ENCODE data around the gene NOX1.
"Not testable (repeated sequence)": the region's sequence is repeated elsewhere in the genome, so short reads cannot be mapped to it uniquely, and the experiment has no call there.

The NOX1 gene

GRCh38 chrX:100812216-100813158 lies 61.7 kb downstream of the NOX1 start:
- ATAC-seq (ENCODE audit: low read depth), result no peak
- no peak overlapping the region for H3K4me3 ChIP-seq (ENCODE audit: severe bottlenecking)
- H3K27ac ChIP-seq (ENCODE audit: poor library complexity, severe bottlenecking), result no peak overlapping the region
- TF ChIP-seq, protein P1, sequence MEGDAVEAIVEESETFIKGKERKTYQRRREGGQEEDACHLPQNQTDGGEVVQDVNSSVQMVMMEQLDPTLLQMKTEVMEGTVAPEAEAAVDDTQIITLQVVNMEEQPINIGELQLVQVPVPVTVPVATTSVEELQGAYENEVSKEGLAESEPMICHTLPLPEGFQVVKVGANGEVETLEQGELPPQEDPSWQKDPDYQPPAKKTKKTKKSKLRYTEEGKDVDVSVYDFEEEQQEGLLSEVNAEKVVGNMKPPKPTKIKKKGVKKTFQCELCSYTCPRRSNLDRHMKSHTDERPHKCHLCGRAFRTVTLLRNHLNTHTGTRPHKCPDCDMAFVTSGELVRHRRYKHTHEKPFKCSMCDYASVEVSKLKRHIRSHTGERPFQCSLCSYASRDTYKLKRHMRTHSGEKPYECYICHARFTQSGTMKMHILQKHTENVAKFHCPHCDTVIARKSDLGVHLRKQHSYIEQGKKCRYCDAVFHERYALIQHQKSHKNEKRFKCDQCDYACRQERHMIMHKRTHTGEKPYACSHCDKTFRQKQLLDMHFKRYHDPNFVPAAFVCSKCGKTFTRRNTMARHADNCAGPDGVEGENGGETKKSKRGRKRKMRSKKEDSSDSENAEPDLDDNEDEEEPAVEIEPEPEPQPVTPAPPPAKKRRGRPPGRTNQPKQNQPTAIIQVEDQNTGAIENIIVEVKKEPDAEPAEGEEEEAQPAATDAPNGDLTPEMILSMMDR (IDR thresholded peaks at IDR 0.05; ENCODE audit: poor library complexity, severe bottlenecking), result no peak
- no peaks in the 10 kb centered on the region for H3K36me3 ChIP-seq (ENCODE audit: low read depth)
- no peaks in the 10 kb centered on the region for H3K4me1 ChIP-seq (ENCODE audit: insufficient read depth, poor library complexity, severe bottlenecking)
- H3K27me3 ChIP-seq (ENCODE audit: insufficient read depth, poor library complexity, severe bottlenecking), result no peaks in the 10 kb centered on the region
- no peaks in the 10 kb centered on the region for H3K9me3 ChIP-seq (ENCODE audit: severe bottlenecking)
- DNase-seq (ENCODE audit: low spot score), result no peak

DNA sequence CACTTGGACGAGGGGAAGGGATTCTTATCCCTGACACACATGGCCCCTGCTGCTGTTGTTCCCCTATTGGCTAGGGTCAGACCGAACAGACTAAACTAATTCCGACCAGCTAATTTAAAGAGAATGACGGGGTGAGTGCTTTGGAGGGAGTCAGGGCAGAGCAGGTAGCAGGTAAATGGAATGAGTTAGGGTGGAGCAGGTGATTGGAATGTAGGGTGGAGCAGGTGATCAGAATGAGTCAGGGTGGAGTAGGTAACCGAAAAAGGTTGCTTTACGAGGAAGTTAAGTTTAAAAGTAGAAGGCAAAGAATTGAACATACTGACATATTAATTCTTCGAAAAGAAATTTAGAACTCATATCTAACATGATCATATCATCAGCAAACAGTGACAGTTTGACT lies 65.9 kb downstream of the NOX1 start:
- not testable (repeated sequence) for H3K9me3 ChIP-seq (ENCODE audit: severe bottlenecking); DNase-seq (ENCODE audit: low spot score); ATAC-seq (ENCODE audit: low read depth)

DNA sequence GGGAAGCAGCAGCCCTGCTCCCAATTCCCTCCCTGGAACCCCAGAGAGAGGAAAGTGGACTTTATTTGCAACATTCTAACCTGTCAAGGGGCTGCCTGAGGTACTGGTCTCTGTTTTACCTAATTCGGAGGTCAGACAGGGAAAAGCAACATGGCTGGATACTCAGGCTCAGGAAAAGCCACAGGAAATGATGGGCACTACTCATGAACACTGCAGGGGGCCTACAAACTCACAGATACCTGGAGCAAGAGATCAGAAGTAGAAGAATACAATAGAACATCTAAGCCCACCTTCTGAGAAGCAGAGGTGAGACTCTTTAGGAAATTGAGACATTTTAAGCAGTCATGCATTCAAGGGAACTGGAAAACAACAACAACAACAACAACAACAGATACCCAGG lies 69.4 kb downstream of the NOX1 start:
- no peak for DNase-seq (ENCODE audit: low spot score)
- TF ChIP-seq, protein P1 (IDR thresholded peaks at IDR 0.05; ENCODE audit: poor library complexity, severe bottlenecking), result no peak
- no peaks in the 10 kb centered on the region for H3K9me3 ChIP-seq (ENCODE audit: severe bottlenecking)
- no peaks in the 10 kb centered on the region for H3K36me3 ChIP-seq (ENCODE audit: low read depth)
- H3K4me1 ChIP-seq (ENCODE audit: insufficient read depth, poor library complexity, severe bottlenecking), result no peaks in the 10 kb centered on the region
- no peak overlapping the region for H3K4me3 ChIP-seq (ENCODE audit: severe bottlenecking)
- no peak overlapping the region for H3K27ac ChIP-seq (ENCODE audit: poor library complexity, severe bottlenecking)
- H3K27me3 ChIP-seq (ENCODE audit: insufficient read depth, poor library complexity, severe bottlenecking), result no peaks in the 10 kb centered on the region
- no peak for ATAC-seq (ENCODE audit: low read depth)

More for the DNA sequence above, 65.9 kb downstream of the NOX1 start:
- H3K27ac ChIP-seq (ENCODE audit: poor library complexity, severe bottlenecking); H3K36me3 ChIP-seq (ENCODE audit: low read depth); H3K4me3 ChIP-seq (ENCODE audit: severe bottlenecking); H3K27me3 ChIP-seq (ENCODE audit: insufficient read depth, poor library complexity, severe bottlenecking); H3K4me1 ChIP-seq (ENCODE audit: insufficient read depth, poor library complexity, severe bottlenecking): not testable (repeated sequence)

- TF ChIP-seq, protein P1 (IDR thresholded peaks at IDR 0.05; ENCODE audit: poor library complexity, severe bottlenecking), result no peak
- Histone ChIP-seq H3K27me3 (ENCODE audit: insufficient read depth, poor library complexity, severe bottlenecking) (no peaks in the 10 kb centered on the region), H3K36me3 (ENCODE audit: low read depth) (no peaks in the 10 kb centered on the region), H3K27ac (ENCODE audit: poor library complexity, severe bottlenecking) (no peak overlapping the region), H3K9me3 (ENCODE audit: severe bottlenecking) (no peaks in the 10 kb centered on the region), H3K4me3 (ENCODE audit: severe bottlenecking) (no peak overlapping the region), H3K4me1 (ENCODE audit: insufficient read depth, poor library complexity, severe bottlenecking) (no peaks in the 10 kb centered on the region)
- DNase-seq (ENCODE audit: low spot score) (no peak), ATAC-seq (ENCODE audit: low read depth) (no peak)
Observed at GRCh38 chrX:100802843-100803242, 71.3 kb downstream of the NOX1 start.

GRCh38 chrX:100798484-100799214 lies 75.5 kb downstream of the NOX1 start:
- Histone ChIP-seq H3K27me3 (ENCODE audit: insufficient read depth, poor library complexity, severe bottlenecking) (no peaks in the 10 kb centered on the region), H3K4me3 (ENCODE audit: severe bottlenecking) (no peak overlapping the region), H3K9me3 (ENCODE audit: severe bottlenecking) (no peaks in the 10 kb centered on the region), H3K27ac (ENCODE audit: poor library complexity, severe bottlenecking) (no peak overlapping the region), H3K36me3 (ENCODE audit: low read depth) (no peaks in the 10 kb centered on the region), H3K4me1 (ENCODE audit: insufficient read depth, poor library complexity, severe bottlenecking) (no peaks in the 10 kb centered on the region)
- ATAC-seq (ENCODE audit: low read depth), result no peak
- TF ChIP-seq, protein P1 (IDR thresholded peaks at IDR 0.05; ENCODE audit: poor library complexity, severe bottlenecking), result no peak
- DNase-seq (ENCODE audit: low spot score), result no peak
